K562 (cell line): ENCODE data around the gene HOXC11. TPM values are rescaled to one million over a fixed set of nuclear protein-coding genes. Genes with fewer than 3 reads are reported as not detected.

Experiments used
- BCOR ChIP-seq: fragments of 450-650 bp; IDR thresholded peaks from 2 replicates; pipeline ENCODE4 v1.6.1; 2016
- CCNT2 ChIP-seq: IDR thresholded peaks from 2 replicates; pipeline ENCODE4 v1.6.1; 2011; ENCODE audit warnings: borderline replicate concordance, low read depth, mild to moderate bottlenecking, moderate library complexity, mixed read lengths, low read length; ENCODE audit not compliant: insufficient read length; ENCODE audit errors: extremely low read depth
- CXXC5 ChIP-seq: fragments of 250-450 bp; sonication (Bioruptor Pico); IDR thresholded peaks from 2 replicates; pipeline ENCODE4 v1.8.0; 2022; ENCODE audit warnings: inconsistent platforms, mild to moderate bottlenecking, moderate library complexity
- EGR1 ChIP-seq: fragments of 450-650 bp; conservative IDR thresholded peaks from 2 replicates; pipeline ENCODE4 v1.6.1; 2017; ENCODE audit warnings: mild to moderate bottlenecking
- ELF1 ChIP-seq: fragments of 200-800 bp; sonication (Bioruptor generic); IDR thresholded peaks from 2 replicates; pipeline ENCODE4 v1.6.1; 2016; ENCODE audit warnings: missing genetic modification characterization, missing compliant biosample characterization
- ETV5 ChIP-seq: sonication (generic); formaldehyde crosslinking; IDR thresholded peaks from 2 replicates; pipeline ENCODE4 v1.4.0; 2020; ENCODE audit warnings: low read depth, mild to moderate bottlenecking, missing genetic modification reagents
- FOXK2 ChIP-seq, 2 experiments: fragments of 450-650 bp; IDR thresholded peaks in 1 of 2; conservative IDR thresholded peaks in 1 of 2; 2 replicates each; pipeline ENCODE4 v1.6.1; 2016; ENCODE audit warnings: low read depth in 2 of 2, mild to moderate bottlenecking in 1 of 2
- KDM1A ChIP-seq, 2 experiments: fragments of 450-650 bp; IDR thresholded peaks; 2 replicates each; pipeline ENCODE4 v1.6.1; 2016; ENCODE audit warnings: mild to moderate bottlenecking in 2 of 2
- MAZ ChIP-seq, 2 experiments: fragments of 450-650 bp in 1 of 2; sonication (generic) in 1 of 2; formaldehyde crosslinking; IDR thresholded peaks in 1 of 2; conservative IDR thresholded peaks in 1 of 2; 2 replicates each; pipeline versions ENCODE4 v1.4.0 to v1.5.0; 2020; ENCODE audit warnings: mild to moderate bottlenecking in 1 of 2, missing genetic modification reagents in 1 of 2
- MCM5 ChIP-seq: fragments of 450-650 bp; IDR thresholded peaks from 2 replicates; pipeline ENCODE4 v1.6.1; 2016; ENCODE audit warnings: low read depth
- PHF20 ChIP-seq: fragments of 450-650 bp; IDR thresholded peaks from 2 replicates; pipeline ENCODE4 v1.6.1; 2018; ENCODE audit not compliant: partially characterized antibody
- PHF8 ChIP-seq: fragments of 200-600 bp; sonication (generic); IDR thresholded peaks from 2 replicates; pipeline ENCODE4 v1.6.1; 2012; ENCODE audit warnings: mixed run types, mild to moderate bottlenecking, inconsistent platforms, low read length, moderate library complexity, borderline replicate concordance
- RBFOX2 ChIP-seq: fragments of 200-400 bp; formaldehyde crosslinking; IDR thresholded peaks from 2 replicates; pipeline ENCODE4 v1.6.1; 2017; ENCODE audit warnings: low read depth, mild to moderate bottlenecking, low read length, moderate library complexity
- RBM14 ChIP-seq: fragments of 200-400 bp; formaldehyde crosslinking; IDR thresholded peaks from 2 replicates; pipeline ENCODE4 v1.6.1; 2018; ENCODE audit warnings: low read depth, mild to moderate bottlenecking, low read length, moderate library complexity, borderline replicate concordance; ENCODE audit not compliant: insufficient read depth
- RNF2 ChIP-seq: sonication (generic); IDR thresholded peaks from 2 replicates; pipeline ENCODE4 v1.6.1; 2016
- SAFB ChIP-seq: fragments of 200-400 bp; formaldehyde crosslinking; IDR thresholded peaks from 2 replicates; pipeline ENCODE4 v1.6.1; 2017; ENCODE audit warnings: low read depth, low read length, borderline replicate concordance
- THRAP3 ChIP-seq: fragments of 450-650 bp; IDR thresholded peaks from 2 replicates; pipeline ENCODE4 v1.6.1; 2016; ENCODE audit warnings: mild to moderate bottlenecking, inconsistent platforms, borderline replicate concordance
- ZC3H11A ChIP-seq: IDR thresholded peaks from 2 replicates; pipeline ENCODE4 v1.6.1; 2012; ENCODE audit warnings: low read depth, low read length, improper control_type of control experiment
- ZKSCAN8 ChIP-seq: fragments of 200-800 bp; sonication (Bioruptor generic); IDR thresholded peaks from 2 replicates; pipeline ENCODE4 v1.6.1; 2016; ENCODE audit warnings: missing genetic modification characterization, missing compliant biosample characterization
- ZNF444 ChIP-seq: fragments of 250-450 bp; sonication (Bioruptor Pico); IDR thresholded peaks from 2 replicates; pipeline ENCODE4 v1.4.0; 2020; ENCODE audit warnings: mild to moderate bottlenecking, moderate library complexity
- ZNF696 ChIP-seq: fragments of 250-450 bp; sonication (Bioruptor Pico); conservative IDR thresholded peaks from 2 replicates; pipeline ENCODE4 v1.4.0; 2020; ENCODE audit warnings: mild to moderate bottlenecking, moderate library complexity
- ZSCAN32 ChIP-seq: fragments of 450-650 bp; formaldehyde crosslinking; IDR thresholded peaks from 2 replicates; pipeline ENCODE4 v1.4.0; 2020; ENCODE audit warnings: mild to moderate bottlenecking, moderate library complexity
- polyA plus RNA-seq, 8 experiments: library from polyadenylated mRNA; depleted of rRNA in 4 of 8; stranded (reverse) in 5 of 8; unstranded in 3 of 8; fragments of >200 nt; fragmentation: Nextera tagmentation in 2 of 8; fragmentation: Illumina TruSeq in 1 of 8; extraction: Ambion mirVana in 2 of 8; extraction: Trizol in 1 of 8; gene quantifications; 2 replicates each; pipeline versions ENCODE4 v1.2.1 to v1.2.3, GENCODE V29; 2011 to 2014; ENCODE audit warnings: inconsistent platforms in 1 of 8, missing spikeins in 1 of 8
- total RNA-seq, 7 experiments: library from RNA; depleted of rRNA in 6 of 7; stranded (reverse); fragments of >200 nt in 6 of 7; fragmentation: Illumina TruSeq in 2 of 7; extraction: Trizol in 2 of 7; gene quantifications; 2 replicates each; pipeline versions ENCODE4 v1.2.1 to v1.2.3, GENCODE V29; 2011 to 2021; ENCODE audit warnings: low replicate concordance in 1 of 7
- TF ChIP-seq, protein P1 (sequence below): sonication (generic); formaldehyde crosslinking; IDR thresholded peaks from 2 replicates; pipeline ENCODE4 v1.8.0; 2022; ENCODE audit warnings: mild to moderate bottlenecking, low read depth, missing genetic modification reagents
- TF ChIP-seq, protein P2 (sequence below), 2 experiments: fragments of 450-650 bp; conservative IDR thresholded peaks; 2 replicates each; pipeline ENCODE4 v1.6.1; 2017; ENCODE audit warnings: mild to moderate bottlenecking in 2 of 2, moderate library complexity in 2 of 2

The HOXC11 gene
- total and polyA plus RNA-seq, 9 of the 15 experiments (the other 6 are each of a cell fraction or from before 2014, with no cell fraction given), result not detected

DNA sequence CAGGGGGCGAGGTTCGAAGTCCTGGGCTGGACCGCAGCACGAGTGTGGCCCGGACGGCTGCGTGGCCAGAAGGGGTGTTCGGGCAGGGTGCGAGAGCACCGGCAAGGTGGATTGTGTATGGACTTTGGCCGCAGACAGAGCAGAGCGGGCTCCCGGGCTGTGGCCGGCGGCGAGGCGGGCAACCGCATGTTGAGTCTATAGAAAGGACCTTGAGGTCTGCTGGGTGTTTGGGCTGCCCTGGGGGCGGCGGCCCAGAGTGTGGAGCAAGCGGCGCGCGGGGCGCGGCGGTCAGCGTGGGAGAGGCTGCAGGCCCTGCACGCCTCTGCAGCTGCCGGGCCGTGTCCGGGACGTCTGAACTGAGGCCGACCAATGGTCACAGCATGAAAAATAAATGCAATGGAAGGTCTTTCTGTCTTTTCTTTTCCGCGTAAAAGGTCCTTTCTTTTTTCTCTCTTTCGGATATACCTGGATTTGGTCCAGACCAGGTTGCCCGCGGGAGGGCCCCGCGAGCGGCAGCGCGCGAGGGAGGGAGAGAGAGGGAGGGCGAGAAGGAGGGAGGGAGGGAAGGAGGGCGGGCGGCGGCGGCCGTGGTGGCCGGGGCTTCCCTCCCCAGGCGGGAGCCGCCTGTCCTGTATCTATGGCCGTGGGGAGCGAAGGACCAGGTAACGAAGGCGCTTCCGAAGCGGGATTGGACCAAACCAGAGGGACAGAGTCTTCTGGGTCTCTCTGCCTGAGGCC, 21.5 kb downstream of the HOXC11 start (continued):
- TF ChIP-seq, protein P1, sequence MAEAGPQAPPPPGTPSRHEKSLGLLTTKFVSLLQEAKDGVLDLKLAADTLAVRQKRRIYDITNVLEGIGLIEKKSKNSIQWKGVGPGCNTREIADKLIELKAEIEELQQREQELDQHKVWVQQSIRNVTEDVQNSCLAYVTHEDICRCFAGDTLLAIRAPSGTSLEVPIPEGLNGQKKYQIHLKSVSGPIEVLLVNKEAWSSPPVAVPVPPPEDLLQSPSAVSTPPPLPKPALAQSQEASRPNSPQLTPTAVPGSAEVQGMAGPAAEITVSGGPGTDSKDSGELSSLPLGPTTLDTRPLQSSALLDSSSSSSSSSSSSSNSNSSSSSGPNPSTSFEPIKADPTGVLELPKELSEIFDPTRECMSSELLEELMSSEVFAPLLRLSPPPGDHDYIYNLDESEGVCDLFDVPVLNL (CRISPR knock-in tag), result no peak
- peak; percentile 40 for TF ChIP-seq CCNT2
- peak; percentile 39; the same call in 1 of the 2 replicates for TF ChIP-seq RNF2
- peak in 1 of 2 experiments; percentile 48; a peak in 1 of 4 replicates for TF ChIP-seq KDM1A (IDR thresholded peaks at IDR 0.05)
- TF ChIP-seq THRAP3, result no peak
- no peak for TF ChIP-seq ZSCAN32 (CRISPR knock-in tag)
- TF ChIP-seq ELF1 (tag), result no peak
- no peak for TF ChIP-seq MCM5
- TF ChIP-seq PHF20, result no peak
- no peak for TF ChIP-seq ZC3H11A
- peak; percentile 53 to 80 for TF ChIP-seq MAZ (CRISPR knock-in tag; conservative IDR thresholded peaks at IDR 0.05 in 1 of 2, IDR thresholded peaks at IDR 0.05 in 1 of 2)
- TF ChIP-seq, protein P2, sequence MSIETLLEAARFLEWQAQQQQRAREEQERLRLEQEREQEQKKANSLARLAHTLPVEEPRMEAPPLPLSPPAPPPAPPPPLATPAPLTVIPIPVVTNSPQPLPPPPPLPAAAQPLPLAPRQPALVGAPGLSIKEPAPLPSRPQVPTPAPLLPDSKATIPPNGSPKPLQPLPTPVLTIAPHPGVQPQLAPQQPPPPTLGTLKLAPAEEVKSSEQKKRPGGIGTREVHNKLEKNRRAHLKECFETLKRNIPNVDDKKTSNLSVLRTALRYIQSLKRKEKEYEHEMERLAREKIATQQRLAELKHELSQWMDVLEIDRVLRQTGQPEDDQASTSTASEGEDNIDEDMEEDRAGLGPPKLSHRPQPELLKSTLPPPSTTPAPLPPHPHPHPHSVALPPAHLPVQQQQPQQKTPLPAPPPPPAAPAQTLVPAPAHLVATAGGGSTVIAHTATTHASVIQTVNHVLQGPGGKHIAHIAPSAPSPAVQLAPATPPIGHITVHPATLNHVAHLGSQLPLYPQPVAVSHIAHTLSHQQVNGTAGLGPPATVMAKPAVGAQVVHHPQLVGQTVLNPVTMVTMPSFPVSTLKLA (conservative IDR thresholded peaks at IDR 0.05), result peak in 1 of 2 experiments; percentile 38; a peak in 1 of 4 replicates
- TF ChIP-seq EGR1, result peak; percentile 63
- no peak for TF ChIP-seq ZNF696 (CRISPR knock-in tag)
- TF ChIP-seq RBM14, result no peak
- peak; percentile 43; the same call in 1 of the 2 replicates for TF ChIP-seq RBFOX2
- no peak for TF ChIP-seq ZKSCAN8 (CRISPR knock-in tag)
- peak; percentile 41; the same call in 1 of the 2 replicates for TF ChIP-seq BCOR
- TF ChIP-seq PHF8, result peak; percentile 34; the same call in 1 of the 2 replicates
- TF ChIP-seq ZNF444 (CRISPR knock-in tag), result peak; percentile 81
- peak; percentile 68 for TF ChIP-seq CXXC5 (CRISPR knock-in tag)
- TF ChIP-seq ETV5 (CRISPR knock-in tag), result 0 out of 2 replicates have a peak, but pooled peaks have one; percentile 37
- TF ChIP-seq SAFB, result 0 out of 2 replicates have a peak, but pooled peaks have one; percentile 23
- TF ChIP-seq FOXK2 (conservative IDR thresholded peaks at IDR 0.05 in 1 of 2, IDR thresholded peaks at IDR 0.05 in 1 of 2; ENCODE audit: low read depth in 2 of 2), result no peak
